ENCODE data around the gene INTS15.

GRCh38 chr7:6636741-6637543 is 47.1 kb downstream of the INTS15 start, which contains the start of gene ZNF316:
- TF ChIP-seq, protein P1, sequence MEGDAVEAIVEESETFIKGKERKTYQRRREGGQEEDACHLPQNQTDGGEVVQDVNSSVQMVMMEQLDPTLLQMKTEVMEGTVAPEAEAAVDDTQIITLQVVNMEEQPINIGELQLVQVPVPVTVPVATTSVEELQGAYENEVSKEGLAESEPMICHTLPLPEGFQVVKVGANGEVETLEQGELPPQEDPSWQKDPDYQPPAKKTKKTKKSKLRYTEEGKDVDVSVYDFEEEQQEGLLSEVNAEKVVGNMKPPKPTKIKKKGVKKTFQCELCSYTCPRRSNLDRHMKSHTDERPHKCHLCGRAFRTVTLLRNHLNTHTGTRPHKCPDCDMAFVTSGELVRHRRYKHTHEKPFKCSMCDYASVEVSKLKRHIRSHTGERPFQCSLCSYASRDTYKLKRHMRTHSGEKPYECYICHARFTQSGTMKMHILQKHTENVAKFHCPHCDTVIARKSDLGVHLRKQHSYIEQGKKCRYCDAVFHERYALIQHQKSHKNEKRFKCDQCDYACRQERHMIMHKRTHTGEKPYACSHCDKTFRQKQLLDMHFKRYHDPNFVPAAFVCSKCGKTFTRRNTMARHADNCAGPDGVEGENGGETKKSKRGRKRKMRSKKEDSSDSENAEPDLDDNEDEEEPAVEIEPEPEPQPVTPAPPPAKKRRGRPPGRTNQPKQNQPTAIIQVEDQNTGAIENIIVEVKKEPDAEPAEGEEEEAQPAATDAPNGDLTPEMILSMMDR (conservative IDR thresholded peaks at IDR 0.05; ENCODE audit: low read depth, low read length) = no peak
- no peak for TF ChIP-seq EZH2 (IDR thresholded peaks at IDR 0.05; ENCODE audit: low read length, unreplicated experiment)
- no peak for TF ChIP-seq EZH2phosphoT487 (IDR thresholded peaks at IDR 0.05; ENCODE audit: borderline replicate concordance, low read length)

Data from PC-3 (cell line).